Measurements from ENCODE around the gene NOS1AP.

The NOS1AP gene

DNA sequence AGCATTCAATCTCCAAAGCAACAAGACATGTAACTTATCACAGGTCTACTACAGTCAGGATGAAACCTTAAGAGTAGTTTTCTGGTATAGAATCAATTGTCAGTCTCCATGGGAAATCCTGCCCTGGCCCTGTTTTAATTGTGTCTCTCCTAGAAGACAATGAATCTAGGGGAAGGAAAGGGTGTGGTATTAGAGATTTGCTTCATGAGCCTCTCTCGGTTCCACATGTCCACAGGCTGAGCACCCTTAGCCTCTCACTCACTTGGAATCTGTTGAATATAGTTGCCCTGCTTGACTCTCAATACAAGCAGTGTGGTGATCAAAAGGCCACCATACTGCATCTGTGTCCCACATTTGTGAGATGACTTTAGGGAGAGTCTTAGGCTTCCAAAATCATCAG lies 289.4 kb downstream of the NOS1AP start:
- no peak overlapping the region for H3K9ac ChIP-seq (ENCODE audit: low read depth, low read length)
- H3K36me3 ChIP-seq (ENCODE audit: control insufficient read depth, insufficient read depth, low read length), result peaks cover 10% of the 10 kb centered on the region; the same call in 1 of the 2 replicates
- no peaks in the 10 kb centered on the region for H3K27me3 ChIP-seq (ENCODE audit: control insufficient read depth, insufficient read depth, low read length)
- peaks cover under 1% of the 10 kb centered on the region; the same call in 1 of the 2 replicates for H3K4me1 ChIP-seq (ENCODE audit: control insufficient read depth, insufficient read depth, low read length)
- H3K27ac ChIP-seq (ENCODE audit: low read depth, low read length), result no peak overlapping the region
- no peak overlapping the region for H3K4me3 ChIP-seq (ENCODE audit: low read depth, low read length)
- H3K9me3 ChIP-seq (ENCODE audit: control insufficient read depth, insufficient read depth, low read length), result no peaks in the 10 kb centered on the region

DNA sequence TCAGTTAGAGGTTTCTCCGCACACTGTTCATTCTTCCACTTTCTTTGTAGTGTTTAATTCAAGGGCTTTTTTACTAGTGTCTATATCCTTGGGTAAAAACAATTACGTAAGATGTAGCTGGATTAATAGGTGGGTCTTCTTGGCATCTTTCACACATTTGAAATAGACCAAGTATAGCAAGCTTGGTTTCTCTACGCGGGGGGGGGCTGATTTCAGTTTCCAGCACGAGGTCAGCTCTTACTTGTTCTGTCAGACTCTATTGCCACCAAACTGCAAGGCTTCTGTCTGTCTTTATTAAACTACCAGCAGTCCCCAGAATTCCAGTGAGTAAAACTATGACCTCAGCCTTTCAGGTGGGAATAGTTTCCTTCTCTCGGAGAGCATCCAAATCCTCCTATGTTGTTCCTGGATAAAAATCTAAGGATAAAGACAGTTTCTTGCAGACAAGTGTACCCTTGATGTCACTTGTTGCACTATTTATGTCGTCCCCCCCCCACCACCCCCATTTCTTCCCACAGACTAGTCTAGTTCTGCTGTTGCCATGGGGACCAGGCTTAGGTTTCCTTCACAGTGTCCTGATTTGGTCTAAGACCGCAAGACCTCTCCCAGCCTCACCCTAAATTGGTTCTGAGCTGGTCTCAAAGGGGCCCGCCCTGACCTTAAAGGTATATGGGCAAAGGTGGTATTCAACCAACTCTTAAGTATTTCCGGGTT lies 290.2 kb downstream of the NOS1AP start:
- Histone ChIP-seq H3K4me1 (ENCODE audit: control insufficient read depth, insufficient read depth, low read length) (no peaks in the 10 kb centered on the region), H3K9ac (ENCODE audit: low read depth, low read length) (no peak overlapping the region), H3K9me3 (ENCODE audit: control insufficient read depth, insufficient read depth, low read length) (no peaks in the 10 kb centered on the region), H3K27me3 (ENCODE audit: control insufficient read depth, insufficient read depth, low read length) (no peaks in the 10 kb centered on the region), H3K4me3 (ENCODE audit: low read depth, low read length) (no peak overlapping the region), H3K36me3 (ENCODE audit: control insufficient read depth, insufficient read depth, low read length) (peaks cover 10% of the 10 kb centered on the region; the same call in 1 of the 2 replicates), H3K27ac (ENCODE audit: low read depth, low read length) (no peak overlapping the region)

DNA sequence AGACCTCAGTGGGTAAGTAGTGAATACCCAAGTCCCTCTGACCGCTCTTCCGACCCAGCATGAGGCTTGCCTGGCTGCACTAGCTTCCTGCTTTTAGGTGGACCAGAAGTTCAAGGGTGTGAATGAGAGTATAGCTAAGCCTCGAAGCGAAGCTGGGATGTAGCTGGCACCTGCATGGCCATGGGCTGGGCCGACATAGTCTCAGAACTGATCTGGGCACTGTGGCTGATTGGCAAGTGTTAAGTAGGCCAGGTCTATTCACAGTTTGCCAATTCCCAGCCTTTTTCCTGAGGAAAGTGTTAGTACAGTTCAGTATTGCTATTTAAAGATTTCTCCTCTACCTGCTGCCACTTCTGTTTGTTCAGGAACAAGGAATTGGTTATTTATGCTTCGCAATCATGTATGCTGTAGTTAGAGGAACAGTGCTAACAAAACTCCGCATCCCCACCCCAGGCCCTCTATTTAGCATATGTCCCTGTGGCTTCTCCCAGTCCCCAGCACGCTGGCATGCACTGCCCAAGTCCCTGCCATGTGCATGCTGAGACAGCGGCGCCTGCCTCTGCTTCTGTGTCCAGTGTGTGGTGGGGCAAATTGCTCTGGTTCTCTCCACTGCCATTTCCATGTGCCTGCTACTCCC lies 290.9 kb downstream of the NOS1AP start:
- Histone ChIP-seq H3K9me3 (ENCODE audit: control insufficient read depth, insufficient read depth, low read length) (no peaks in the 10 kb centered on the region), H3K36me3 (ENCODE audit: control insufficient read depth, insufficient read depth, low read length) (peaks cover 6% of the 10 kb centered on the region; the same call in 1 of the 2 replicates), H3K9ac (ENCODE audit: low read depth, low read length) (no peak overlapping the region), H3K27ac (ENCODE audit: low read depth, low read length) (no peak overlapping the region), H3K4me3 (ENCODE audit: low read depth, low read length) (no peak overlapping the region), H3K27me3 (ENCODE audit: control insufficient read depth, insufficient read depth, low read length) (no peaks in the 10 kb centered on the region), H3K4me1 (ENCODE audit: control insufficient read depth, insufficient read depth, low read length) (no peaks in the 10 kb centered on the region)

DNA sequence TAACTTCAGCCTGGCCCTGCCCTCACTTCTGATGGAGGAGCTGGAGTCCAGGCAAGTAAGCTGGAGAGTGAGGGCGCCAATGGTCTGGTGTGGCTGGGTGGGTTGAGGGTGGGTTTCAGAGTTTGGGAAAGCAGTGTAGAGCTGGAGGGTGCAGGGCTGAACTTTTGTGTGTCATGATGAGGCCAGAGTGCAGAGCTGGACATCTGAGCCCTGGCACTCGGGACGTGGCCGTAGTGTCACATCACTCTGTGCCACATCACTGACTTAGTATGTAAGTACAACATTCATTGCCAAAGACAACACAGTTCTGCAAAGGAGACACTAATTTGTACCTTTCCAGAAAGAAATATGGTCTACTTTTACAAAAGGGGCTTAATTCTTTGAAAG lies 291.4 kb downstream of the NOS1AP start:
- Histone ChIP-seq H3K36me3 (ENCODE audit: control insufficient read depth, insufficient read depth, low read length) (0 out of 2 replicates have a peak, but pooled peaks cover 1% of the 10 kb centered on the region), H3K4me1 (ENCODE audit: control insufficient read depth, insufficient read depth, low read length) (no peaks in the 10 kb centered on the region), H3K27me3 (ENCODE audit: control insufficient read depth, insufficient read depth, low read length) (no peaks in the 10 kb centered on the region), H3K4me3 (ENCODE audit: low read depth, low read length) (no peak overlapping the region), H3K27ac (ENCODE audit: low read depth, low read length) (no peak overlapping the region), H3K9ac (ENCODE audit: low read depth, low read length) (no peak overlapping the region), H3K9me3 (ENCODE audit: control insufficient read depth, insufficient read depth, low read length) (no peaks in the 10 kb centered on the region)

DNA sequence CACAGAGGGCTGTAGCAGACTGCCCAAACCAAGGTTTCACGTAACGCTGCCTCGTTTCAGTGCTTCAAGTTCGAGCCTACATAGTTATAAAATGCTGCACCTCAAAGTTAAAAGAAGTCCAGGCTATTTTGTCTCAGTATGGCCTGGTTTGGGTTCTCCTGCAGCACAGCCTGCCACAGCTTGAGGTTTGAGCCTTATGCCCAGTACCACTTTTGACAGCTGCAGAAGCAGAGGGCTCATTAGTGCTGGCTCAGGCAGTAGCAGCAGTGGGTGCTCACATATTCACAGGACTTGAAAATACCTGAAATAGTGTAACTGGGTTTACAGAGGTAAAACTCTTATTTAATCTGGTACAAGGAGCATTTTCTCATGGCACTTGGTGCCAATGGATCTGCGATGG lies 291.9 kb downstream of the NOS1AP start:
- H3K4me3 ChIP-seq (ENCODE audit: low read depth, low read length), result no peak overlapping the region
- no peaks in the 10 kb centered on the region for H3K36me3 ChIP-seq (ENCODE audit: control insufficient read depth, insufficient read depth, low read length)
- no peaks in the 10 kb centered on the region for H3K9me3 ChIP-seq (ENCODE audit: control insufficient read depth, insufficient read depth, low read length)
- H3K27me3 ChIP-seq (ENCODE audit: control insufficient read depth, insufficient read depth, low read length), result no peaks in the 10 kb centered on the region
- H3K27ac ChIP-seq (ENCODE audit: low read depth, low read length), result no peak overlapping the region
- H3K4me1 ChIP-seq (ENCODE audit: control insufficient read depth, insufficient read depth, low read length), result no peaks in the 10 kb centered on the region
- H3K9ac ChIP-seq (ENCODE audit: low read depth, low read length), result no peak overlapping the region

DNA sequence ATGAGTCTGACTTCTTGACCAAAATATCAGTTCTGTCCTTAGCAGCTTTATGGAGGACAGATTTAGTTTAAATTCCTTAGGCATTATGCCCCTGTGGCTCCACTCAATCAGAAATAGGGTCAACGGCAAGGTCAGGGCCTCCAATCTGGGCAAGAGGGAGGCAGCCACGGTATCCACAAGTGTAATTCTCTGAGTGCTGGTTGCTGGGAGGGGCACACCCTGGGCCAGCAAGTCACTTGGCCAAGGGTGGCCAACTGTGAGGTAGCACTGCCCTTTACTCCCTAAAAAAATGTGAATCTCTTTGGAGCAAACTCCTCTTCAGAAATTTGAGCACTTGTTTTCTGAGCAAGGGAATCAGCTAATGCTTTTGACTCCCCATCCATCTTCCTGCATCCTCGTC lies 294.3 kb downstream of the NOS1AP start:
- Histone ChIP-seq H3K4me3 (ENCODE audit: low read depth, low read length) (no peak overlapping the region), H3K9me3 (ENCODE audit: control insufficient read depth, insufficient read depth, low read length) (no peaks in the 10 kb centered on the region), H3K27ac (ENCODE audit: low read depth, low read length) (no peak overlapping the region), H3K36me3 (ENCODE audit: control insufficient read depth, insufficient read depth, low read length) (peaks cover 7% of the 10 kb centered on the region; the same call in 1 of the 2 replicates), H3K9ac (ENCODE audit: low read depth, low read length) (no peak overlapping the region), H3K27me3 (ENCODE audit: control insufficient read depth, insufficient read depth, low read length) (no peaks in the 10 kb centered on the region), H3K4me1 (ENCODE audit: control insufficient read depth, insufficient read depth, low read length) (no peaks in the 10 kb centered on the region)

DNA sequence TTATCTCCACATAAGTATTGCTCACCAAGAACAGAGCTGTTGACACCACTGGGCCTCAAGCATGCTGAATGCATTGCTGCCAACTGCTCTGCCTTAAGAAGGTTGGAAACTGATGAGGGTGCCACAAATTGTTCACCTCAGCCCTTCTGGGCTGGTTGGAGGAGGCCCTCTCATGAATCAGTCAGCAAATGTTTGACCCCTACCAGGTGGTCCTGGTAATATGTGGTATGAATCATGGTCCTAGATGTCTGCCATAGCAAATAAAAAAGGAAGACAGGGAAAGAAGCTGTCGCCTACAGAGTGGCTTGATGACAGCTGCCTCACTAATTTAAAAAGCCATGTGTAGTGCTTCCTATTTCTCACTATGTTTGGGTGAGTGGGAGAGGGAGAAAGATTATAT lies 295.0 kb downstream of the NOS1AP start:
- Histone ChIP-seq H3K9ac (ENCODE audit: low read depth, low read length) (no peak overlapping the region), H3K27ac (ENCODE audit: low read depth, low read length) (no peak overlapping the region), H3K27me3 (ENCODE audit: control insufficient read depth, insufficient read depth, low read length) (no peaks in the 10 kb centered on the region), H3K4me1 (ENCODE audit: control insufficient read depth, insufficient read depth, low read length) (no peaks in the 10 kb centered on the region), H3K4me3 (ENCODE audit: low read depth, low read length) (no peak overlapping the region), H3K9me3 (ENCODE audit: control insufficient read depth, insufficient read depth, low read length) (no peaks in the 10 kb centered on the region), H3K36me3 (ENCODE audit: control insufficient read depth, insufficient read depth, low read length) (peaks cover 7% of the 10 kb centered on the region; the same call in 1 of the 2 replicates)

DNA sequence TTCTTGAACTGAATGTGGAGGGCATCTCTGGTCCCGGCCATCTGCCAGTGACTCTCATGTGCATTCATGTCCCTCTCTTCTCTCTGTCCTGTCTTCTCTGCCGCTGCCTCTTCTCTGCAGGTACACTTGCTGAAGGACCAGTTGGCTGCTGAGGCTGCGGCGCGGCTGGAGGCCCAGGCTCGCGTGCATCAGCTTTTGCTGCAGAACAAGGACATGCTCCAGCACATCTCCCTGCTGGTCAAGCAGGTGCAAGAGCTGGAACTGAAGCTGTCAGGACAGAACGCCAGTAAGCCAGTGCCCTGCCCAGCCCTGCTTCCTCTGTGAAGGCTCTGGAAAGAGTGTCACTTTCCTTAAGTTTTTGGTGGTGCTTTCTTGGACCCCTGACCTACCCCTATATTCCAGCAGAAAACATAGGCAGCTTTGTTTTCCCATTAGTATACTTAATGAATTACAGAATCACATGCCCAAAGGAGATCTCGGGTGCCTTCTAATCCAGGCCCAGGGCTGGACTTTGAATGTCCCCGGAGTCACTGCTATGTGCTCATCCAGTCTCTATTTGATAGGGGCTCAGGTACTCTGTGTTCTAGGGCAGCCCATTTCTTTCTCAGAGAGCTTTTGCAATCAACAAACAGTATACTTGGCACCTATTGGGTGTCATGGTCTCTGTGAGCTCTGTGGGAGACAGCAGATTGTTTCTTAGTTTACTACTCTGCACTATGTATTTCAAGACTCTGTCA lies 296.0 kb downstream of the NOS1AP start:
- Histone ChIP-seq H3K9ac (ENCODE audit: low read depth, low read length) (no peak overlapping the region), H3K4me1 (ENCODE audit: control insufficient read depth, insufficient read depth, low read length) (no peaks in the 10 kb centered on the region), H3K27me3 (ENCODE audit: control insufficient read depth, insufficient read depth, low read length) (no peaks in the 10 kb centered on the region), H3K4me3 (ENCODE audit: low read depth, low read length) (no peak overlapping the region), H3K9me3 (ENCODE audit: control insufficient read depth, insufficient read depth, low read length) (no peaks in the 10 kb centered on the region), H3K36me3 (ENCODE audit: control insufficient read depth, insufficient read depth, low read length) (peaks cover 7% of the 10 kb centered on the region; the same call in 1 of the 2 replicates), H3K27ac (ENCODE audit: low read depth, low read length) (no peak overlapping the region)

DNA sequence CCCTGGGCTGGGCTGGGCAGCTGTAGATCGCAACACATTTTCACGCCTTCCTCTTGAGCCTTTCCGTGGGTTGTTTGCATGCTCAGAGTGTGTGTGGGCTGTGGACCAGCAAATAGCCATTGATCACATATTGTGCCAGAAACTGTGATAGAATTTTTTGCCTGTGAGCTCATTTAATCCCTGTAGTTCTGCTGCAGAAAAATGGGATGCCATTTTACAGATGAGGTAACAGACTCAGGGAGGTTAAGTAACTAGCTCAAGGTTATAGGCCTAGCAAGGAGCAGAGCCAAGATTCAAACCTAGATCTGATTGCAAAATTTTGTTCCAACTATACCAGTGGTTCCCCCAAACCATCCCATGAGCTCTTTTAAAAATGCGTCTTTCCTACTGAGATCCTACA lies 296.7 kb downstream of the NOS1AP start:
- Histone ChIP-seq H3K36me3 (ENCODE audit: control insufficient read depth, insufficient read depth, low read length) (peaks cover 7% of the 10 kb centered on the region; the same call in 1 of the 2 replicates), H3K4me3 (ENCODE audit: low read depth, low read length) (no peak overlapping the region), H3K4me1 (ENCODE audit: control insufficient read depth, insufficient read depth, low read length) (no peaks in the 10 kb centered on the region), H3K27ac (ENCODE audit: low read depth, low read length) (no peak overlapping the region), H3K27me3 (ENCODE audit: control insufficient read depth, insufficient read depth, low read length) (no peaks in the 10 kb centered on the region), H3K9me3 (ENCODE audit: control insufficient read depth, insufficient read depth, low read length) (no peaks in the 10 kb centered on the region), H3K9ac (ENCODE audit: low read depth, low read length) (no peak overlapping the region)

DNA sequence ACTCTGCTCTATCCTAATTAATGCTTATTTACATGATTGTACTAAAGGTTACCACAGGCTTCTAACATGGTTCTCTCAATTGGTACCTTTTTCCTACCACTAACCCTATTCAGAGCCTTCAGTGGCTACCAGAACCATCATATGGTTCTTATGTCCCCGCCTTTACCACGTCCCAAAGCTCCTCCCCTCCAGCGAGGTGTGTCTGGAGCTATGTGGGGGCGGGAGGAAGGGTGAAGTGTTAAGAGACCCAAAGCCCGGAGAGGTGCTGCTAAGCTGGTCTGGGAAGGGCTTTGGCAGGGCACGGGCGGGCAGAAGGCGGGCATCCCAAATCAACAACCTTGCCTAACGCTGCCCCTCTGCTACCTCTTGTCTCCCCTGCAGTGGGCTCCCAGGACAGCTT lies 297.2 kb downstream of the NOS1AP start:
- no peaks in the 10 kb centered on the region for H3K4me1 ChIP-seq (ENCODE audit: control insufficient read depth, insufficient read depth, low read length)
- no peaks in the 10 kb centered on the region for H3K27me3 ChIP-seq (ENCODE audit: control insufficient read depth, insufficient read depth, low read length)
- H3K4me3 ChIP-seq (ENCODE audit: low read depth, low read length), result no peak overlapping the region
- H3K27ac ChIP-seq (ENCODE audit: low read depth, low read length), result no peak overlapping the region
- peaks cover 7% of the 10 kb centered on the region; the same call in 1 of the 2 replicates for H3K36me3 ChIP-seq (ENCODE audit: control insufficient read depth, insufficient read depth, low read length)
- no peaks in the 10 kb centered on the region for H3K9me3 ChIP-seq (ENCODE audit: control insufficient read depth, insufficient read depth, low read length)
- H3K9ac ChIP-seq (ENCODE audit: low read depth, low read length), result no peak overlapping the region

DNA sequence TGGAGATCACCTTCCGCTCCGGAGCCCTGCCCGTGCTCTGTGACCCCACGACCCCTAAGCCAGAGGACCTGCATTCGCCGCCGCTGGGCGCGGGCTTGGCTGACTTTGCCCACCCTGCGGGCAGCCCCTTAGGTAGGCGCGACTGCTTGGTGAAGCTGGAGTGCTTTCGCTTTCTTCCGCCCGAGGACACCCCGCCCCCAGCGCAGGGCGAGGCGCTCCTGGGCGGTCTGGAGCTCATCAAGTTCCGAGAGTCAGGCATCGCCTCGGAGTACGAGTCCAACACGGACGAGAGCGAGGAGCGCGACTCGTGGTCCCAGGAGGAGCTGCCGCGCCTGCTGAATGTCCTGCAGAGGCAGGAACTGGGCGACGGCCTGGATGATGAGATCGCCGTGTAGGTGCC lies 297.6 kb downstream of the NOS1AP start:
- H3K4me1 ChIP-seq (ENCODE audit: control insufficient read depth, insufficient read depth, low read length), result no peaks in the 10 kb centered on the region
- no peak overlapping the region for H3K27ac ChIP-seq (ENCODE audit: low read depth, low read length)

More for the DNA sequence above, 297.6 kb downstream of the NOS1AP start:
- H3K4me3 ChIP-seq (ENCODE audit: low read depth, low read length), result no peak overlapping the region
- H3K9ac ChIP-seq (ENCODE audit: low read depth, low read length), result no peak overlapping the region
- H3K9me3 ChIP-seq (ENCODE audit: control insufficient read depth, insufficient read depth, low read length), result no peaks in the 10 kb centered on the region
- peaks cover 7% of the 10 kb centered on the region; the same call in 1 of the 2 replicates for H3K36me3 ChIP-seq (ENCODE audit: control insufficient read depth, insufficient read depth, low read length)
- no peaks in the 10 kb centered on the region for H3K27me3 ChIP-seq (ENCODE audit: control insufficient read depth, insufficient read depth, low read length)
